IMR-90 (cell line): ENCODE data around the gene TMCO1. TPM values are rescaled to one million over a fixed set of nuclear protein-coding genes. Genes with fewer than 3 reads are reported as not detected.

Experiments used
- BHLHE40 ChIP-seq: fragments of 150-350 bp; IDR thresholded peaks from 2 replicates; pipeline ENCODE4 v1.6.1; 2016; ENCODE audit warnings: mild to moderate bottlenecking, low read depth, low read length
- CHD1 ChIP-seq: IDR thresholded peaks from 2 replicates; pipeline ENCODE4 v1.6.1; 2012; ENCODE audit warnings: low read depth, low read length, improper control_type of control experiment
- NFE2L2 ChIP-seq: fragments of 150-350 bp; IDR thresholded peaks from 2 replicates; pipeline ENCODE4 v1.6.1; 2016; ENCODE audit warnings: low read depth, mild to moderate bottlenecking, low read length
- RAD21 ChIP-seq: IDR thresholded peaks from 2 replicates; pipeline ENCODE4 v1.6.1; 2012; ENCODE audit warnings: low read length, improper control_type of control experiment
- polyA plus RNA-seq, 3 experiments: library from polyadenylated mRNA; depleted of rRNA; stranded (reverse); fragments of >200 nt; gene quantifications; 2 replicates each; pipeline ENCODE4 v1.2.3, GENCODE V29; 2012; ENCODE audit warnings: low replicate concordance in 1 of 3
- total RNA-seq: library from RNA; depleted of rRNA; stranded (reverse); fragments of >200 nt; gene quantifications from 2 replicates; pipeline ENCODE4 v1.2.3, GENCODE V29; 2012
- TF ChIP-seq, protein P1 (sequence below): fragments of 150-350 bp; IDR thresholded peaks from 2 replicates; pipeline ENCODE4 v1.6.1; 2016; ENCODE audit warnings: low read depth, mild to moderate bottlenecking, low read length, moderate library complexity, borderline replicate concordance

Gene TMCO1
- total and polyA plus RNA-seq, 2 of the 4 experiments (the other 2 are of a cell fraction), result 86.4 to 113 TPM

- TF ChIP-seq, protein P1, sequence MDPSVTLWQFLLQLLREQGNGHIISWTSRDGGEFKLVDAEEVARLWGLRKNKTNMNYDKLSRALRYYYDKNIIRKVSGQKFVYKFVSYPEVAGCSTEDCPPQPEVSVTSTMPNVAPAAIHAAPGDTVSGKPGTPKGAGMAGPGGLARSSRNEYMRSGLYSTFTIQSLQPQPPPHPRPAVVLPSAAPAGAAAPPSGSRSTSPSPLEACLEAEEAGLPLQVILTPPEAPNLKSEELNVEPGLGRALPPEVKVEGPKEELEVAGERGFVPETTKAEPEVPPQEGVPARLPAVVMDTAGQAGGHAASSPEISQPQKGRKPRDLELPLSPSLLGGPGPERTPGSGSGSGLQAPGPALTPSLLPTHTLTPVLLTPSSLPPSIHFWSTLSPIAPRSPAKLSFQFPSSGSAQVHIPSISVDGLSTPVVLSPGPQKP, result no peak
- TF ChIP-seq RAD21 (peak; percentile 44), BHLHE40 (no peak), NFE2L2 (no peak; the same call in 1 of the 2 replicates), CHD1 (no peak; the same call in 1 of the 2 replicates)
Measured at GRCh38 chr1:165768513-165769394, at the start of gene TMCO1 (continued).
